H1 (cell line): ENCODE results near the gene MPPED2. TPM values are rescaled to one million over a fixed set of nuclear protein-coding genes. Genes with fewer than 3 reads are reported as not detected.

Experiments
- CHD2 ChIP-seq: IDR thresholded peaks from 2 replicates; pipeline ENCODE4 v1.6.1; 2012; ENCODE audit warnings: low read length, improper control_type of control experiment
- SP4 ChIP-seq: IDR thresholded peaks from 2 replicates; pipeline ENCODE4 v1.6.1; 2012; ENCODE audit warnings: low read length, inconsistent platforms
- polyA plus RNA-seq, 7 experiments: library from polyadenylated mRNA; depleted of rRNA in 3 of 7; stranded (reverse) in 5 of 7; unstranded in 2 of 7; fragments of >200 nt in 5 of 7; fragments of 200-250 nt in 2 of 7; gene quantifications; 1 replicate in 5 of 7; 2 replicates in 1 of 7; 4 replicates in 1 of 7; pipeline versions ENCODE4 v1.2.1 to v1.2.3, GENCODE V29; 2011 to 2013; ENCODE audit warnings: missing spikeins in 2 of 7, mixed read lengths in 2 of 7
- total RNA-seq: library from RNA; stranded (reverse); fragmentation: NEBNext Ultra II Directional; extraction: Animal tissue kit (Norgen Biotek cat#: 25700); gene quantifications from 2 replicates; pipeline ENCODE4 v1.2.1, GENCODE V29; 2021

Gene MPPED2
- total and polyA plus RNA-seq, 2 of the 8 experiments (the other 6 are each of a cell fraction or from before 2014, with no cell fraction given) = 1.3 to 3.5 TPM

DNA sequence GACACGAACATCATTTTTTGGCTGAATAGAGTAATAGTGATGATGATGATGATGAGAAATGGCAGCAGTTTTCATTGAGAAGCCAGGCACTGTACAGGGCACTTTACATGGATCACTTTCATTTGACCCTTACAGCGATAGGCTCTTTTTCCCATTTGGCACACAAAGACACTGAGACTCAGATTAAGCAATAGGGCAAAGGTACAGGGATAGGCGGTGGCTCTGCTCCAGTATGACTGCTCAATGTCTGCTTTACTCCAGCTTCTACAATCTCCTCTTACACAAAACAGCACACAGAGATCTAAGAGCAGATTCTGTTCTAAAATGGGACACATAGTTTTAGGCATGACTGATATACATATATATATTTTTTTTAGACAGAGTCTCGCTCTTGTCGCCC, 40.6 kb downstream of the MPPED2 start (continued):
- TF ChIP-seq CHD2 (no peak), SP4 (no peak)
